H9 (cell line): Measurements from ENCODE around the gene LONP2. TPM values are rescaled to one million over a fixed set of nuclear protein-coding genes. Genes with fewer than 3 reads are reported as not detected.

Experiments
- DNase-seq: peaks from one replicate; pipeline ENCODE4 v3.0.0-alpha.2; 2017
- H2AFZ ChIP-seq: one replicate; pipeline ENCODE4 v1.6.1; 2013; ENCODE audit warnings: mild to moderate bottlenecking, low read length, control low read depth, moderate library complexity
- H2AK5ac ChIP-seq: 2 replicates; pipeline ENCODE4 v1.6.1; 2013; ENCODE audit warnings: low read length, control low read depth, mixed read lengths; ENCODE audit not compliant: insufficient read length
- H2BK120ac ChIP-seq: one replicate; pipeline ENCODE4 v1.6.1; 2013; ENCODE audit warnings: low read depth, mild to moderate bottlenecking, low read length, control low read depth, inconsistent platforms; ENCODE audit not compliant: poor library complexity, severe bottlenecking
- H2BK12ac ChIP-seq: 2 replicates; pipeline ENCODE4 v1.6.1; 2013; ENCODE audit warnings: low read length, control low read depth, mixed read lengths, low read depth; ENCODE audit not compliant: insufficient read length
- H2BK15ac ChIP-seq: 2 replicates; pipeline ENCODE4 v1.6.1; 2013; ENCODE audit warnings: low read depth, low read length, control low read depth
- H2BK20ac ChIP-seq: one replicate; pipeline ENCODE4 v1.6.1; 2013; ENCODE audit warnings: low read depth, mild to moderate bottlenecking, low read length, control low read depth, inconsistent platforms; ENCODE audit not compliant: poor library complexity, severe bottlenecking
- H2BK5ac ChIP-seq: 2 replicates; pipeline ENCODE4 v1.6.1; 2013; ENCODE audit warnings: low read length, control low read depth, mixed read lengths; ENCODE audit not compliant: insufficient read length
- H3K14ac ChIP-seq: 2 replicates; pipeline ENCODE4 v1.6.1; 2013; ENCODE audit warnings: low read length, control low read depth; ENCODE audit not compliant: insufficient read depth
- H3K18ac ChIP-seq: 2 replicates; pipeline ENCODE4 v1.6.1; 2013; ENCODE audit warnings: low read depth, mild to moderate bottlenecking, mixed read lengths, low read length, control low read depth; ENCODE audit not compliant: insufficient read length
- H3K23ac ChIP-seq: 2 replicates; pipeline ENCODE4 v1.6.1; 2013; ENCODE audit warnings: low read length, control low read depth, mixed read lengths, low read depth; ENCODE audit not compliant: insufficient read length
- H3K23me2 ChIP-seq: 2 replicates; pipeline ENCODE4 v1.6.1; 2013; ENCODE audit warnings: low read depth, mild to moderate bottlenecking, mixed read lengths, low read length, control low read depth; ENCODE audit not compliant: insufficient read length, poor library complexity, severe bottlenecking
- H3K27ac ChIP-seq: 2 replicates; pipeline ENCODE4 v1.5.1; 2013; ENCODE audit warnings: low read length, control low read depth, mixed read lengths, low read depth; ENCODE audit not compliant: insufficient read length
- H3K27me3 ChIP-seq: 2 replicates; pipeline ENCODE4 v1.6.1; 2013; ENCODE audit warnings: low read length, control low read depth, inconsistent platforms; ENCODE audit not compliant: insufficient read depth
- H3K4ac ChIP-seq: 2 replicates; pipeline ENCODE4 v1.6.1; 2013; ENCODE audit warnings: low read depth, mild to moderate bottlenecking, control low read depth, inconsistent platforms, low read length, moderate library complexity
- H3K4me1 ChIP-seq: 2 replicates; pipeline ENCODE4 v1.6.1; 2013; ENCODE audit warnings: low read length, control low read depth, inconsistent platforms; ENCODE audit not compliant: insufficient read depth
- H3K4me2 ChIP-seq: 2 replicates; pipeline ENCODE4 v1.6.1; 2013; ENCODE audit warnings: low read length, control low read depth, mixed read lengths; ENCODE audit not compliant: insufficient read length, insufficient read depth
- H3K56ac ChIP-seq: 2 replicates; pipeline ENCODE4 v1.6.1; 2013; ENCODE audit warnings: low read depth, mild to moderate bottlenecking, mixed read lengths, low read length, control low read depth; ENCODE audit not compliant: insufficient read length
- H3K79me1 ChIP-seq: 2 replicates; pipeline ENCODE4 v1.6.1; 2013; ENCODE audit warnings: low read depth, mild to moderate bottlenecking, moderate library complexity, low read length, control low read depth, inconsistent platforms; ENCODE audit not compliant: insufficient read depth, poor library complexity, severe bottlenecking
- H3K79me2 ChIP-seq: 2 replicates; pipeline ENCODE4 v1.6.1; 2013; ENCODE audit warnings: low read length, control low read depth, inconsistent platforms; ENCODE audit not compliant: insufficient read depth
- H3K9ac ChIP-seq: 2 replicates; pipeline ENCODE4 v1.6.1; 2013; ENCODE audit warnings: low read length, control low read depth, mixed read lengths; ENCODE audit not compliant: insufficient read length; ENCODE audit errors: extremely low read depth
- H3K9me3 ChIP-seq: one replicate; pipeline ENCODE4 v1.6.1; 2013; ENCODE audit warnings: low read depth, low read length, inconsistent platforms; ENCODE audit not compliant: control insufficient read depth
- H3T11ph ChIP-seq: one replicate; pipeline ENCODE4 v1.6.1; 2013; ENCODE audit warnings: mild to moderate bottlenecking, low read length, control low read depth, inconsistent platforms
- H4K20me1 ChIP-seq: one replicate; pipeline ENCODE4 v1.6.1; 2013; ENCODE audit not compliant: control insufficient read depth, insufficient read length, insufficient read depth
- H4K5ac ChIP-seq: 2 replicates; pipeline ENCODE4 v1.6.1; 2013; ENCODE audit warnings: low read depth, mild to moderate bottlenecking, mixed read lengths, low read length, control low read depth; ENCODE audit not compliant: insufficient read length
- H4K8ac ChIP-seq: replicated peaks from 2 replicates; pipeline ENCODE4 v1.6.1; 2013; ENCODE audit warnings: low read length, control low read depth, mixed read lengths, low read depth; ENCODE audit not compliant: insufficient read length
- H4K91ac ChIP-seq: 2 replicates; pipeline ENCODE4 v1.6.1; 2013; ENCODE audit warnings: low read depth, mild to moderate bottlenecking, moderate library complexity, mixed read lengths, low read length, control low read depth; ENCODE audit not compliant: insufficient read length
- H3K27ac Mint-ChIP-seq, 3 experiments: 2 replicates in 2 of 3; 3 replicates in 1 of 3; pipeline ENCODE4 v1.8.0; 2020 to 2021; ENCODE audit warnings: mixed read lengths in 3 of 3, mild to moderate bottlenecking in 1 of 3, moderate library complexity in 1 of 3
- H3K27me3 Mint-ChIP-seq: 2 replicates; pipeline ENCODE4 v1.8.0; 2021; ENCODE audit warnings: low read depth, mild to moderate bottlenecking, moderate library complexity, mixed read lengths
- H3K36me3 Mint-ChIP-seq, 3 experiments: 2 replicates in 2 of 3; 3 replicates in 1 of 3; pipeline ENCODE4 v1.8.0; 2020 to 2021; ENCODE audit warnings: low read depth in 3 of 3, mixed read lengths in 3 of 3; ENCODE audit not compliant: insufficient read depth in 1 of 3
- H3K4me1 Mint-ChIP-seq, 2 experiments: 2 replicates each; pipeline ENCODE4 v1.8.0; 2020; ENCODE audit warnings: mixed read lengths in 2 of 2
- H3K4me3 Mint-ChIP-seq, 2 experiments: 2 replicates in 1 of 2; 3 replicates in 1 of 2; pipeline ENCODE4 v1.8.0; 2020 to 2021; ENCODE audit warnings: mild to moderate bottlenecking in 2 of 2, mixed read lengths in 2 of 2, moderate library complexity in 1 of 2
- H3K9me3 Mint-ChIP-seq, 2 experiments: 2 replicates in 1 of 2; 3 replicates in 1 of 2; pipeline ENCODE4 v1.8.0; 2020; ENCODE audit warnings: mild to moderate bottlenecking in 2 of 2, mixed read lengths in 2 of 2, moderate library complexity in 1 of 2
- CTCF ChIP-seq: fragments of 200-600 bp; sonication (generic); conservative IDR thresholded peaks from 3 replicates; pipeline ENCODE4 v1.8.0; 2021; ENCODE audit warnings: antibody characterized with exemption, mild to moderate bottlenecking
- WGBS: extraction: QIAGEN DNeasy Blood & Tissue Kit; methylation state at CpG from one replicate; pipeline ENCODE4 v1.1.7; 2013; ENCODE audit warnings: missing lambda C conversion rate, low lambda C conversion rate, mixed read lengths; ENCODE audit not compliant: insufficient read length; ENCODE audit errors: extremely low coverage; 5-methylcytosine and 5-hydroxymethylcytosine counted together
- total RNA-seq: library from RNA; stranded (reverse); gene quantifications from 2 replicates; pipeline ENCODE4 v1.2.1, GENCODE V29; 2021

LONP2 gene
- total RNA-seq, 1 experiment from 2014 or later = 27.8 TPM

DNA sequence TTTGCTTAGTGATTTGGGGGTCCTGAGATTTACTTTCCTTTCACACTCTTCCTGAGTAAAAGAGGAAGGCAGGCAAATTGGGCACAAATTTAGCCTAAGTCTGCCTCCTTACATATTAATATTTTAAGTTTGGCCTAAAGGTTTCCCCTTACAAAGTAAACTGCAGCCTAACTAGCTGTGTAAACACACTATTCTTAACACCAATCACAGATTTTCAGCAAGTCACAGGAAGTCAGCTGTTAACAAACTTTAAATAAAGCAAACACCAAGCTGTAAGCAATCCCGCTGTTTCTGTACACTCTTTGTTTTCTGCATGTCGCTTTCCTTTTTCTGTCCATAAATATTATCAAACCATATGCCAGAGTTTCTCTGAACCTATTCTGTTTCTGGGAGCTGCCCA lies 48.4 kb downstream of the LONP2 start:
- H4K91ac ChIP-seq = no peak overlapping the region
- H3K23me2 ChIP-seq = no peaks in the 10 kb centered on the region
- H3K27me3 ChIP-seq = no peaks in the 10 kb centered on the region
- H3K27ac ChIP-seq = no peak overlapping the region
- H3T11ph ChIP-seq = no peak overlapping the region
- no peak overlapping the region for H2BK12ac ChIP-seq
- no peak overlapping the region for H2BK5ac ChIP-seq
- H3K4me1 Mint-ChIP-seq = peaks cover 12 to 13% of the 10 kb centered on the region in 2 experiments
- H3K27me3 Mint-ChIP-seq = no peaks in the 10 kb centered on the region
- H3K18ac ChIP-seq = no peak overlapping the region
- H4K20me1 ChIP-seq = no peaks in the 10 kb centered on the region
- H3K4me2 ChIP-seq = no peak overlapping the region
- no peak overlapping the region; a peak in 1 of 5 replicates for H3K4me3 Mint-ChIP-seq
- no peak overlapping the region for H3K14ac ChIP-seq
- no peak overlapping the region for H3K9ac ChIP-seq
- H3K27ac Mint-ChIP-seq = peak overlapping the region in 1 of 3 experiments; percentile 22; a peak in 2 of 7 replicates
- H3K9me3 ChIP-seq = peaks cover 2% of the 10 kb centered on the region
- no peak overlapping the region for H2AFZ ChIP-seq
- no peak overlapping the region for H2AK5ac ChIP-seq
- H3K79me1 ChIP-seq = no peaks in the 10 kb centered on the region
- H3K4me1 ChIP-seq = no peaks in the 10 kb centered on the region
- H3K9me3 Mint-ChIP-seq = peaks cover 0 to 2% of the 10 kb centered on the region in 2 experiments; a peak in 1 of 5 replicates
- H3K4ac ChIP-seq = no peak overlapping the region
- H4K8ac ChIP-seq = no peak overlapping the region
- no peak for TF ChIP-seq CTCF
- H3K36me3 Mint-ChIP-seq = peaks cover 23 to 37% (median 33%) of the 10 kb centered on the region in 3 experiments; a peak in 6 of 7 replicates
- H3K23ac ChIP-seq = no peak overlapping the region
- no CpG with 5 or more reads among the region's 2 CpGs for WGBS
- no peak for DNase-seq
- H3K79me2 ChIP-seq = no peaks in the 10 kb centered on the region
- no peak overlapping the region for H2BK20ac ChIP-seq
- no peak overlapping the region for H2BK15ac ChIP-seq
- H2BK120ac ChIP-seq = no peak overlapping the region
- H3K56ac ChIP-seq = no peak overlapping the region
- H4K5ac ChIP-seq = no peak overlapping the region
